ENCODE results near the gene PCNP.
"Not testable (repeated sequence)": the region's sequence is repeated elsewhere in the genome, so short reads cannot be mapped to it uniquely, and the experiment has no call there.

PCNP gene

GRCh38 chr3:101602731-101603130 is 28.8 kb downstream of the PCNP start:
- Histone ChIP-seq H2AFZ (ENCODE audit: low read depth, low read length) (no peak overlapping the region), H3K9ac (ENCODE audit: low read length) (no peak overlapping the region), H4K91ac (ENCODE audit: low read length) (no peak overlapping the region), H3K4me2 (ENCODE audit: low read length, poor library complexity, severe bottlenecking) (no peak overlapping the region), H3K36me3 (ENCODE audit: control insufficient read depth in 1 of 2, insufficient read depth in 2 of 2, low read depth in 1 of 2, low read length in 2 of 2) (peaks cover 6 to 21% of the 10 kb centered on the region in 2 experiments), H2BK12ac (ENCODE audit: low read length in 2 of 2) (no peak overlapping the region), H3K4me1 (ENCODE audit: control insufficient read depth, insufficient read depth, low read depth, low read length) (peaks cover 1% of the 10 kb centered on the region), H3K18ac (ENCODE audit: low read depth in 1 of 2, low read length in 2 of 2) (no peak overlapping the region), H3K23ac (ENCODE audit: low read length in 2 of 2) (no peak overlapping the region), H2BK15ac (ENCODE audit: low read depth, poor library complexity, severe bottlenecking) (no peak overlapping the region), H3K14ac (ENCODE audit: low read length in 2 of 2) (no peak overlapping the region), H3K9me3 (ENCODE audit: control insufficient read depth, low read length) (no peaks in the 10 kb centered on the region), H2BK5ac (ENCODE audit: low read depth, low read length, poor library complexity, severe bottlenecking) (no peak overlapping the region), H2AK5ac (ENCODE audit: low read length, severe bottlenecking) (no peak overlapping the region), H3K27ac (ENCODE audit: low read length, poor library complexity, severe bottlenecking) (no peak overlapping the region), H3K79me1 (replicated peaks; ENCODE audit: low read length, poor library complexity, severe bottlenecking) (peaks cover 7% of the 10 kb centered on the region), H4K8ac (ENCODE audit: low read length) (no peak overlapping the region), H3K4me3 (ENCODE audit: insufficient read depth in 1 of 2, low read depth in 1 of 2, low read length in 2 of 2) (no peak overlapping the region), H3K27me3 (ENCODE audit: control insufficient read depth in 1 of 2, insufficient read depth in 1 of 2, low read length in 2 of 2) (no peaks in the 10 kb centered on the region), H2BK120ac (ENCODE audit: low read depth, low read length) (no peak overlapping the region), H3K4ac (ENCODE audit: low read depth in 1 of 2, low read length in 2 of 2) (no peak overlapping the region)
- WGBS, result 100% methylated on average over 3 of the region's 3 CpGs
- no peak for DNase-seq

- H3K18ac ChIP-seq (ENCODE audit: low read depth in 1 of 2, low read length in 2 of 2), result no peak overlapping the region
- WGBS, result 96% methylated on average over 1 of the region's 1 CpG
Observed at GRCh38 chr3:101603184-101603583, 29.2 kb downstream of the PCNP start.

GRCh38 chr3:101605398-101605797 is 31.4 kb downstream of the PCNP start:
- not testable (repeated sequence) for H3K18ac ChIP-seq (ENCODE audit: low read depth in 1 of 2, low read length in 2 of 2)
- WGBS, result 69% methylated on average over 9 of the region's 10 CpGs

More at GRCh38 chr3:101603184-101603583, 29.2 kb downstream of the PCNP start:
- no peaks in the 10 kb centered on the region for H3K27me3 ChIP-seq (ENCODE audit: control insufficient read depth in 1 of 2, insufficient read depth in 1 of 2, low read length in 2 of 2)
- peaks cover 1% of the 10 kb centered on the region for H3K4me1 ChIP-seq (ENCODE audit: control insufficient read depth, insufficient read depth, low read depth, low read length)
- peaks cover 7% of the 10 kb centered on the region for H3K79me1 ChIP-seq (replicated peaks; ENCODE audit: low read length, poor library complexity, severe bottlenecking)
- H3K4me3 ChIP-seq (ENCODE audit: insufficient read depth in 1 of 2, low read depth in 1 of 2, low read length in 2 of 2), result no peak overlapping the region
- H3K4ac ChIP-seq (ENCODE audit: low read depth in 1 of 2, low read length in 2 of 2), result no peak overlapping the region
- no peaks in the 10 kb centered on the region for H3K9me3 ChIP-seq (ENCODE audit: control insufficient read depth, low read length)
- no peak overlapping the region for H3K27ac ChIP-seq (ENCODE audit: low read length, poor library complexity, severe bottlenecking)
- H3K14ac ChIP-seq (ENCODE audit: low read length in 2 of 2), result no peak overlapping the region
- no peak for DNase-seq
- H2BK12ac ChIP-seq (ENCODE audit: low read length in 2 of 2), result no peak overlapping the region
- H3K23ac ChIP-seq (ENCODE audit: low read length in 2 of 2), result no peak overlapping the region
- H3K4me2 ChIP-seq (ENCODE audit: low read length, poor library complexity, severe bottlenecking), result no peak overlapping the region
- H2AFZ ChIP-seq (ENCODE audit: low read depth, low read length), result no peak overlapping the region
- H2BK120ac ChIP-seq (ENCODE audit: low read depth, low read length), result no peak overlapping the region
- H4K91ac ChIP-seq (ENCODE audit: low read length), result no peak overlapping the region
- peaks cover 6 to 16% of the 10 kb centered on the region in 2 experiments for H3K36me3 ChIP-seq (ENCODE audit: control insufficient read depth in 1 of 2, insufficient read depth in 2 of 2, low read depth in 1 of 2, low read length in 2 of 2)
- H2BK15ac ChIP-seq (ENCODE audit: low read depth, poor library complexity, severe bottlenecking), result no peak overlapping the region
- no peak overlapping the region for H3K9ac ChIP-seq (ENCODE audit: low read length)
- H2BK5ac ChIP-seq (ENCODE audit: low read depth, low read length, poor library complexity, severe bottlenecking), result no peak overlapping the region
- no peak overlapping the region for H2AK5ac ChIP-seq (ENCODE audit: low read length, severe bottlenecking)
- H4K8ac ChIP-seq (ENCODE audit: low read length), result no peak overlapping the region

GRCh38 chr3:101611023-101611422 is 37.0 kb downstream of the PCNP start:
- H2BK15ac ChIP-seq (ENCODE audit: low read depth, poor library complexity, severe bottlenecking), result no peak overlapping the region
- peaks cover 6% of the 10 kb centered on the region for H3K4me1 ChIP-seq (ENCODE audit: control insufficient read depth, insufficient read depth, low read depth, low read length)
- H3K9ac ChIP-seq (ENCODE audit: low read length), result no peak overlapping the region
- no peak overlapping the region for H3K4me3 ChIP-seq (ENCODE audit: insufficient read depth in 1 of 2, low read depth in 1 of 2, low read length in 2 of 2)
- H3K18ac ChIP-seq (ENCODE audit: low read depth in 1 of 2, low read length in 2 of 2), result no peak overlapping the region
- H2BK120ac ChIP-seq (ENCODE audit: low read depth, low read length), result no peak overlapping the region
- no peak overlapping the region for H2BK12ac ChIP-seq (ENCODE audit: low read length in 2 of 2)
- DNase-seq, result no peak
- no peak overlapping the region for H4K91ac ChIP-seq (ENCODE audit: low read length)
- H2AFZ ChIP-seq (ENCODE audit: low read depth, low read length), result no peak overlapping the region
- no peak overlapping the region for H3K14ac ChIP-seq (ENCODE audit: low read length in 2 of 2)
- H3K36me3 ChIP-seq (ENCODE audit: control insufficient read depth in 1 of 2, insufficient read depth in 2 of 2, low read depth in 1 of 2, low read length in 2 of 2), result no peaks in the 10 kb centered on the region
- H3K4ac ChIP-seq (ENCODE audit: low read depth in 1 of 2, low read length in 2 of 2), result no peak overlapping the region
- H2AK5ac ChIP-seq (ENCODE audit: low read length, severe bottlenecking), result no peak overlapping the region
- H3K27ac ChIP-seq (ENCODE audit: low read length, poor library complexity, severe bottlenecking), result no peak overlapping the region
- H3K79me1 ChIP-seq (replicated peaks; ENCODE audit: low read length, poor library complexity, severe bottlenecking), result no peaks in the 10 kb centered on the region
- no CpG with 5 or more reads among the region's 2 CpGs for WGBS
- no peaks in the 10 kb centered on the region for H3K9me3 ChIP-seq (ENCODE audit: control insufficient read depth, low read length)
- no peak overlapping the region for H2BK5ac ChIP-seq (ENCODE audit: low read depth, low read length, poor library complexity, severe bottlenecking)
- no peak overlapping the region for H4K8ac ChIP-seq (ENCODE audit: low read length)
- no peak overlapping the region for H3K23ac ChIP-seq (ENCODE audit: low read length in 2 of 2)
- H3K4me2 ChIP-seq (ENCODE audit: low read length, poor library complexity, severe bottlenecking), result no peak overlapping the region
- no peaks in the 10 kb centered on the region for H3K27me3 ChIP-seq (ENCODE audit: control insufficient read depth in 1 of 2, insufficient read depth in 1 of 2, low read length in 2 of 2)

More at GRCh38 chr3:101605398-101605797, 31.4 kb downstream of the PCNP start:
- not testable (repeated sequence) for H2BK15ac ChIP-seq (ENCODE audit: low read depth, poor library complexity, severe bottlenecking); H2BK12ac ChIP-seq (ENCODE audit: low read length in 2 of 2); H3K79me1 ChIP-seq (replicated peaks; ENCODE audit: low read length, poor library complexity, severe bottlenecking); DNase-seq; H3K4ac ChIP-seq (ENCODE audit: low read depth in 1 of 2, low read length in 2 of 2); H3K27me3 ChIP-seq (ENCODE audit: control insufficient read depth in 1 of 2, insufficient read depth in 1 of 2, low read length in 2 of 2); H4K8ac ChIP-seq (ENCODE audit: low read length); H2AK5ac ChIP-seq (ENCODE audit: low read length, severe bottlenecking); H3K4me1 ChIP-seq (ENCODE audit: control insufficient read depth, insufficient read depth, low read depth, low read length); H3K27ac ChIP-seq (ENCODE audit: low read length, poor library complexity, severe bottlenecking); H3K4me2 ChIP-seq (ENCODE audit: low read length, poor library complexity, severe bottlenecking); H3K23ac ChIP-seq (ENCODE audit: low read length in 2 of 2); H4K91ac ChIP-seq (ENCODE audit: low read length); H2BK5ac ChIP-seq (ENCODE audit: low read depth, low read length, poor library complexity, severe bottlenecking); H2AFZ ChIP-seq (ENCODE audit: low read depth, low read length); H2BK120ac ChIP-seq (ENCODE audit: low read depth, low read length); H3K9me3 ChIP-seq (ENCODE audit: control insufficient read depth, low read length); H3K36me3 ChIP-seq (ENCODE audit: control insufficient read depth in 1 of 2, insufficient read depth in 2 of 2, low read depth in 1 of 2, low read length in 2 of 2); H3K9ac ChIP-seq (ENCODE audit: low read length); H3K14ac ChIP-seq (ENCODE audit: low read length in 2 of 2); H3K4me3 ChIP-seq (ENCODE audit: insufficient read depth in 1 of 2, low read depth in 1 of 2, low read length in 2 of 2)

All from mesenchymal stem cell (in vitro differentiated cells and primary cell).